ENCODE data around the gene SP5. TPM values are rescaled to one million over a fixed set of nuclear protein-coding genes. Genes with fewer than 3 reads are reported as not detected.

The SP5 gene
- polyA plus RNA-seq, 1 of the 3 experiments (the other 2 are of a cell fraction), result not detected

DNA sequence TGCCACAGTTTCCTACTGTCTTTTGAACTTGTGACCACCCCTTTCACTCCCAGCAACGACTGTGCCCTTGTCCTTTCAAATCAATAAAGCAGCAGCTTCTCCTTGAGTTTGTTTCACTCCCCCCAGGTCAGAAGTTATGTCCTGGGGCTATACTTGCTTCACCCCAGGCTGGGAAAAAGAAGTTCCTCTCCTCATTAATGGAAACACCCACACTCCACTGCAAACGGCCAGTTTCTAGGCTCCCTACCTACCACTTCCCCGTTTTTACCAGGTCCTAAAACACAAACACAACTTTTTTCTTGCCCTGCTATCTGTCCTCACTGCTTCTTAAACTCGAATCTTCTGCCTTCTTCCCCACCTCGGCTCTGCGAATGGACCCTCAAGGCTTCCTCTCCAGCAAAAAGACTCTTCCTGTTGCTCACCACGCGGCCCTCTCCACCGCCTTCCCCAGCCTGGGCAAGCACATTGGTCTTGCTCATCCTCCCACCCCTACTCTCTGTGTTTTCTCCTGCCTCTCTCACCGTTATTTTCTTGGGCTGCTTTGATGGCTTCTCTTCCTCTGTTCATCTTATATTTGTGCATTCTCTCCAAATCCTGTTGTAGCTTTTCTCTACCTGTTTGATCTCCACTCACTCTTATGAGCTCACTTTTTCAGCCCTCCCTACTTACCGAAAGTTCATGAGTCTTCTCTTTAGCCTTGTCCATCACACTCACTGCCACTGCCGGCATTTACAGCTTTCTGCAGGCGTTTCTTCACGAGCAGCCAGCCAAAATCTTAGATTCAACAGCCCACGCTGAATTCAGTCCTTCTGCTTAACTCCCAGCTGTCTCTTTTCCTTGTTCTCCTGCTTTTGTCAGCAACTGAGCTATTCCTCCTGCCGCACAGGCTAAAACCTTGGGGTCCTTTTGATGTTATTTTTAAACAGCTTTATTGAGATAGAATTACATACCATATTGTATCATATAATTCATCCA lies 7.0 kb upstream of the SP5 start:
- no peaks in the 10 kb centered on the region for H3K36me3 ChIP-seq (replicated peaks in 1 of 2; ENCODE audit: control insufficient read depth in 1 of 2, insufficient read depth in 2 of 2, low read length in 1 of 2)
- no peak for DNase-seq
- ChIA-PET CTCF (interaction anchor here (0.6 to 1.4 kb wide), 3 partner anchors 9 to 731 kb away, joined by 3 read pairs; no protein-coding TSS in a partner anchor), POLR2A (no interaction called here)
- TF ChIP-seq FOSL2 (IDR thresholded peaks at IDR 0.05; ENCODE audit: borderline replicate concordance, low read depth), result no peak
- TF ChIP-seq SMC3 (IDR thresholded peaks at IDR 0.05; ENCODE audit: low read depth, low read length), result no peak
- no peak for TF ChIP-seq ELF1 (IDR thresholded peaks at IDR 0.05)
- TF ChIP-seq, protein P1, sequence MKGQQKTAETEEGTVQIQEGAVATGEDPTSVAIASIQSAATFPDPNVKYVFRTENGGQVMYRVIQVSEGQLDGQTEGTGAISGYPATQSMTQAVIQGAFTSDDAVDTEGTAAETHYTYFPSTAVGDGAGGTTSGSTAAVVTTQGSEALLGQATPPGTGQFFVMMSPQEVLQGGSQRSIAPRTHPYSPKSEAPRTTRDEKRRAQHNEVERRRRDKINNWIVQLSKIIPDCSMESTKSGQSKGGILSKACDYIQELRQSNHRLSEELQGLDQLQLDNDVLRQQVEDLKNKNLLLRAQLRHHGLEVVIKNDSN (IDR thresholded peaks at IDR 0.05; ENCODE audit: borderline replicate concordance, low read depth), result no peak
- TF ChIP-seq EP300 (IDR thresholded peaks at IDR 0.05; ENCODE audit: borderline replicate concordance in 1 of 2, low read depth in 1 of 2, low read length in 1 of 2), result no peak
- no peak for TF ChIP-seq FOXJ3 (CRISPR knock-in tag; IDR thresholded peaks at IDR 0.05)
- TF ChIP-seq, protein P2, sequence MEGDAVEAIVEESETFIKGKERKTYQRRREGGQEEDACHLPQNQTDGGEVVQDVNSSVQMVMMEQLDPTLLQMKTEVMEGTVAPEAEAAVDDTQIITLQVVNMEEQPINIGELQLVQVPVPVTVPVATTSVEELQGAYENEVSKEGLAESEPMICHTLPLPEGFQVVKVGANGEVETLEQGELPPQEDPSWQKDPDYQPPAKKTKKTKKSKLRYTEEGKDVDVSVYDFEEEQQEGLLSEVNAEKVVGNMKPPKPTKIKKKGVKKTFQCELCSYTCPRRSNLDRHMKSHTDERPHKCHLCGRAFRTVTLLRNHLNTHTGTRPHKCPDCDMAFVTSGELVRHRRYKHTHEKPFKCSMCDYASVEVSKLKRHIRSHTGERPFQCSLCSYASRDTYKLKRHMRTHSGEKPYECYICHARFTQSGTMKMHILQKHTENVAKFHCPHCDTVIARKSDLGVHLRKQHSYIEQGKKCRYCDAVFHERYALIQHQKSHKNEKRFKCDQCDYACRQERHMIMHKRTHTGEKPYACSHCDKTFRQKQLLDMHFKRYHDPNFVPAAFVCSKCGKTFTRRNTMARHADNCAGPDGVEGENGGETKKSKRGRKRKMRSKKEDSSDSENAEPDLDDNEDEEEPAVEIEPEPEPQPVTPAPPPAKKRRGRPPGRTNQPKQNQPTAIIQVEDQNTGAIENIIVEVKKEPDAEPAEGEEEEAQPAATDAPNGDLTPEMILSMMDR (IDR thresholded peaks at IDR 0.05), result no peak
- no peak for TF ChIP-seq RCOR1 (IDR thresholded peaks at IDR 0.05; ENCODE audit: low read length)
- no peak for TF ChIP-seq YY1 (IDR thresholded peaks at IDR 0.05; ENCODE audit: low read depth)
- TF ChIP-seq, protein P3, sequence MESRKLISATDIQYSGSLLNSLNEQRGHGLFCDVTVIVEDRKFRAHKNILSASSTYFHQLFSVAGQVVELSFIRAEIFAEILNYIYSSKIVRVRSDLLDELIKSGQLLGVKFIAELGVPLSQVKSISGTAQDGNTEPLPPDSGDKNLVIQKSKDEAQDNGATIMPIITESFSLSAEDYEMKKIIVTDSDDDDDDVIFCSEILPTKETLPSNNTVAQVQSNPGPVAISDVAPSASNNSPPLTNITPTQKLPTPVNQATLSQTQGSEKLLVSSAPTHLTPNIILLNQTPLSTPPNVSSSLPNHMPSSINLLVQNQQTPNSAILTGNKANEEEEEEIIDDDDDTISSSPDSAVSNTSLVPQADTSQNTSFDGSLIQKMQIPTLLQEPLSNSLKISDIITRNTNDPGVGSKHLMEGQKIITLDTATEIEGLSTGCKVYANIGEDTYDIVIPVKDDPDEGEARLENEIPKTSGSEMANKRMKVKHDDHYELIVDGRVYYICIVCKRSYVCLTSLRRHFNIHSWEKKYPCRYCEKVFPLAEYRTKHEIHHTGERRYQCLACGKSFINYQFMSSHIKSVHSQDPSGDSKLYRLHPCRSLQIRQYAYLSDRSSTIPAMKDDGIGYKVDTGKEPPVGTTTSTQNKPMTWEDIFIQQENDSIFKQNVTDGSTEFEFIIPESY (IDR thresholded peaks at IDR 0.05; ENCODE audit: borderline replicate concordance, low read depth), result no peak
- TF ChIP-seq, protein P4, sequence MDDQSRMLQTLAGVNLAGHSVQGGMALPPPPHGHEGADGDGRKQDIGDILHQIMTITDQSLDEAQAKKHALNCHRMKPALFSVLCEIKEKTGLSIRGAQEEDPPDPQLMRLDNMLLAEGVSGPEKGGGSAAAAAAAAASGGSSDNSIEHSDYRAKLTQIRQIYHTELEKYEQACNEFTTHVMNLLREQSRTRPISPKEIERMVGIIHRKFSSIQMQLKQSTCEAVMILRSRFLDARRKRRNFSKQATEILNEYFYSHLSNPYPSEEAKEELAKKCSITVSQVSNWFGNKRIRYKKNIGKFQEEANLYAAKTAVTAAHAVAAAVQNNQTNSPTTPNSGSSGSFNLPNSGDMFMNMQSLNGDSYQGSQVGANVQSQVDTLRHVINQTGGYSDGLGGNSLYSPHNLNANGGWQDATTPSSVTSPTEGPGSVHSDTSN (IDR thresholded peaks at IDR 0.05), result no peak
- TF ChIP-seq, protein P5, sequence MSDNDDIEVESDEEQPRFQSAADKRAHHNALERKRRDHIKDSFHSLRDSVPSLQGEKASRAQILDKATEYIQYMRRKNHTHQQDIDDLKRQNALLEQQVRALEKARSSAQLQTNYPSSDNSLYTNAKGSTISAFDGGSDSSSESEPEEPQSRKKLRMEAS (IDR thresholded peaks at IDR 0.05; ENCODE audit: low read depth), result no peak
- TF ChIP-seq RXRA (IDR thresholded peaks at IDR 0.05; ENCODE audit: borderline replicate concordance, low read depth), result no peak
- no peak for TF ChIP-seq SIN3A (IDR thresholded peaks at IDR 0.05; ENCODE audit: borderline replicate concordance, low read depth, low read length)
- TF ChIP-seq TAF1 (IDR thresholded peaks at IDR 0.05; ENCODE audit: borderline replicate concordance, low read depth, low read length), result no peak
- TF ChIP-seq GATA2 (CRISPR knock-in tag; IDR thresholded peaks at IDR 0.05), result no peak
- TF ChIP-seq RAD21 (IDR thresholded peaks at IDR 0.05; ENCODE audit: low read length), result no peak
- no peak overlapping the region for H3K9ac ChIP-seq
- H3K4me3 ChIP-seq (ENCODE audit: low read depth in 2 of 2, low read length in 1 of 2), result peak overlapping the region in 1 of 2 experiments; percentile 6; a peak in 1 of 4 replicates
- no peaks in the 10 kb centered on the region for H3K79me2 ChIP-seq (ENCODE audit: insufficient read depth)
- peaks cover 51% of the 10 kb centered on the region for H3K27me3 ChIP-seq (ENCODE audit: insufficient read depth)
- H3K4me2 ChIP-seq, result no peak overlapping the region
- no peak overlapping the region for H3K27ac ChIP-seq (ENCODE audit: low read depth in 2 of 2, low read length in 1 of 2)
- no peaks in the 10 kb centered on the region for H3F3A ChIP-seq (replicated peaks; ENCODE audit: insufficient read depth)
- H3K4me1 ChIP-seq (ENCODE audit: control insufficient read depth in 1 of 2, insufficient read depth in 2 of 2, low read depth in 1 of 2, low read length in 1 of 2), result no peaks in the 10 kb centered on the region
- no peaks in the 10 kb centered on the region for H3K9me2 ChIP-seq
- 8% methylated on average over 16 of the region's 16 CpGs for WGBS (ENCODE audit: low lambda C conversion rate)
- H3K9me3 ChIP-seq, result no peaks in the 10 kb centered on the region
- H4K20me1 ChIP-seq (ENCODE audit: insufficient read depth), result no peaks in the 10 kb centered on the region
- no peak overlapping the region for H2AFZ ChIP-seq (ENCODE audit: low read depth)

All from SK-N-SH (cell line).